HK-2 (cell line): ENCODE results near the gene SMIM28.

Source experiments
- DNase-seq: peaks from one replicate; pipeline ENCODE4 v3.0.0-alpha.2; 2018; ENCODE audit not compliant: unreplicated experiment

The SMIM28 gene

GRCh38 chr6:138430361-138431145, 52.8 kb downstream of the SMIM28 start:
- no peak for DNase-seq

- DNase-seq: no peak
Observed at GRCh38 chr6:138431256-138432062, 53.8 kb downstream of the SMIM28 start.

- DNase-seq: no peak
Observed at GRCh38 chr6:138432063-138432356, 54.3 kb downstream of the SMIM28 start.
